ENCODE data around the gene DFFB. TPM values are rescaled to one million over a fixed set of nuclear protein-coding genes. Genes with fewer than 3 reads are reported as not detected.

DFFB gene
- total RNA-seq, 4 donors from 2014 or later = 7.4 to 18.3 (median 15.7) TPM; not detected in 1

- Histone ChIP-seq H3K9me3 (no peaks in the 10 kb centered on the region), H3K36me3 (peaks cover 0 to 35% (median 12%) of the 10 kb centered on the region in 4 donors), H3K4me1 (peaks cover 0 to 16% (median 0%) of the 10 kb centered on the region in 4 donors), H3K27ac (peak overlapping the region in 1 of 4 donors; percentile 39), H3K4me3 (no peak overlapping the region), H3K27me3 (no peaks in the 10 kb centered on the region)
- TF ChIP-seq POLR2A (IDR thresholded peaks at IDR 0.05) = no peak
- peak in 1 of 5 experiments; percentile 17 for TF ChIP-seq CTCF (IDR thresholded peaks at IDR 0.05)
- in situ Hi-C loops (cut with MboI; ENCODE audit: low pct_ligation_motif_present in 1 of 4, low pct_unique_long_range_greater_than_20kb in 1 of 4, low sequenced_read_pairs in 3 of 4) (no loop called here), intact Hi-C loops (cut with DNase I; ENCODE audit: low total_unique reads) (no loop called here)
- DNase-seq = no peak
- WGBS, 2 donors (ENCODE audit: low coverage in 1 of 2) = 75 to 93% methylated on average over 3 to 26 of the region's 26 CpGs
These were observed 33.4 kb downstream of the DFFB start for GRCh38 chr1:3890389-3891328.

- Histone ChIP-seq H3K4me3 (no peak overlapping the region), H3K9me3 (no peaks in the 10 kb centered on the region), H3K4me1 (peaks cover 0 to 16% (median 3%) of the 10 kb centered on the region in 4 donors), H3K27me3 (no peaks in the 10 kb centered on the region), H3K36me3 (peaks cover 0 to 28% (median 9%) of the 10 kb centered on the region in 4 donors), H3K27ac (peak overlapping the region in 1 of 4 donors; percentile 39)
- WGBS, 2 donors (ENCODE audit: low coverage in 1 of 2) = 68 to 90% methylated on average over 2 to 17 of the region's 17 CpGs
- intact Hi-C loops (cut with DNase I; ENCODE audit: low total_unique reads) = no loop called here
- no peak for DNase-seq
- TF ChIP-seq CTCF (IDR thresholded peaks at IDR 0.05) = no peak
- TF ChIP-seq POLR2AphosphoS5 (IDR thresholded peaks at IDR 0.05) = no peak
- no peak for TF ChIP-seq EP300 (IDR thresholded peaks at IDR 0.05; ENCODE audit: low read depth)
- no peak for TF ChIP-seq POLR2A (IDR thresholded peaks at IDR 0.05)
- in situ Hi-C loops (cut with MboI; ENCODE audit: low pct_ligation_motif_present in 1 of 4, low pct_unique_long_range_greater_than_20kb in 1 of 4, low sequenced_read_pairs in 3 of 4) = no loop called here
These were observed 34.1 kb downstream of the DFFB start for GRCh38 chr1:3891329-3891865.

GRCh38 chr1:3892748-3893147 lies 35.5 kb downstream of the DFFB start:
- Histone ChIP-seq H3K9me3 (peaks cover 0 to 1% of the 10 kb centered on the region in 2 donors), H3K4me1 (peaks cover 0 to 16% (median 3%) of the 10 kb centered on the region in 4 donors), H3K27ac (no peak overlapping the region), H3K36me3 (peaks cover 0 to 28% (median 6%) of the 10 kb centered on the region in 4 donors), H3K4me3 (no peak overlapping the region), H3K27me3 (no peaks in the 10 kb centered on the region)
- intact Hi-C loops (cut with DNase I; ENCODE audit: low total_unique reads) (no loop called here), in situ Hi-C loops (cut with MboI; ENCODE audit: low pct_ligation_motif_present in 1 of 4, low pct_unique_long_range_greater_than_20kb in 1 of 4, low sequenced_read_pairs in 3 of 4) (no loop called here)
- TF ChIP-seq EP300 (IDR thresholded peaks at IDR 0.05; ENCODE audit: low read depth) (no peak), POLR2AphosphoS5 (IDR thresholded peaks at IDR 0.05) (no peak), POLR2A (IDR thresholded peaks at IDR 0.05) (no peak), CTCF (IDR thresholded peaks at IDR 0.05) (no peak)
- DNase-seq = no peak
- 76% methylated on average over 14 of the region's 14 CpGs; no CpG with 5 or more reads in 1 of the 2 donors for WGBS, 2 donors (ENCODE audit: low coverage in 1 of 2)

GRCh38 chr1:3893190-3893589 lies 35.9 kb downstream of the DFFB start:
- TF ChIP-seq EP300 (IDR thresholded peaks at IDR 0.05; ENCODE audit: low read depth) = no peak
- TF ChIP-seq POLR2A (IDR thresholded peaks at IDR 0.05) = no peak
- no peak for TF ChIP-seq POLR2AphosphoS5 (IDR thresholded peaks at IDR 0.05)
- TF ChIP-seq CTCF (IDR thresholded peaks at IDR 0.05) = no peak
- intact Hi-C loops (cut with DNase I; ENCODE audit: low total_unique reads) = no loop called here
- no peak overlapping the region for H3K4me3 ChIP-seq
- H3K27ac ChIP-seq = no peak overlapping the region
- H3K36me3 ChIP-seq = peaks cover 0 to 28% (median 6%) of the 10 kb centered on the region in 4 donors
- WGBS, 2 donors (ENCODE audit: low coverage in 1 of 2) = 83 to 84% methylated on average over 3 to 5 of the region's 5 CpGs
- H3K9me3 ChIP-seq = peaks cover 0 to 6% of the 10 kb centered on the region in 2 donors
- no peak for DNase-seq
- in situ Hi-C loops (cut with MboI; ENCODE audit: low pct_ligation_motif_present in 1 of 4, low pct_unique_long_range_greater_than_20kb in 1 of 4, low sequenced_read_pairs in 3 of 4) = no loop called here
- H3K4me1 ChIP-seq = peaks cover 0 to 16% (median 3%) of the 10 kb centered on the region in 4 donors
- no peaks in the 10 kb centered on the region for H3K27me3 ChIP-seq
